Activated B cell treated with CpG ODN at 0.5 μM for 24 hours (primary cell): ENCODE measurements around the gene SETX. TPM values are rescaled to one million over a fixed set of nuclear protein-coding genes. Genes with fewer than 3 reads are reported as not detected.

Source experiments
- ATAC-seq: fragments of 200-7000 bp; cut with Tn5 transposase; one replicate; pipeline ENCODE4 v1.10.0; 2021; ENCODE audit warnings: low read depth, mild to moderate bottlenecking, moderate library complexity
- CTCF ChIA-PET: fragments of 350-600 bp; sonication (Branson Sonifier 250); formaldehyde crosslinking; loops from one replicate; lab custom pipeline; 2021; ENCODE audit warnings: antibody characterized with exemption; lab: Charles Lee
- POLR2A ChIA-PET: fragments of 350-600 bp; sonication (Branson Sonifier 250); formaldehyde crosslinking; loops from one replicate; lab custom pipeline; 2021; ENCODE audit warnings: antibody characterized with exemption; lab: Charles Lee
- DNase-seq: peaks from one replicate; pipeline ENCODE4 v3.0.0; 2022
- H3K27ac Mint-ChIP-seq: one replicate; pipeline ENCODE4 v1.8.0; 2020; ENCODE audit warnings: mixed read lengths
- H3K27me3 Mint-ChIP-seq: one replicate; pipeline ENCODE4 v1.8.0; 2021; ENCODE audit warnings: mixed read lengths
- H3K36me3 Mint-ChIP-seq: one replicate; pipeline ENCODE4 v1.8.0; 2021; ENCODE audit warnings: low read depth, mixed read lengths
- H3K4me1 Mint-ChIP-seq: one replicate; pipeline ENCODE4 v1.8.0; 2021; ENCODE audit warnings: mixed read lengths
- H3K4me3 Mint-ChIP-seq: one replicate; pipeline ENCODE4 v1.8.0; 2020; ENCODE audit warnings: mild to moderate bottlenecking, mixed read lengths
- H3K9me3 Mint-ChIP-seq: one replicate; pipeline ENCODE4 v1.8.0; 2020; ENCODE audit warnings: mixed read lengths
- CTCF ChIP-seq: fragments of 200-600 bp; IDR thresholded peaks from one replicate; pipeline ENCODE4 v1.8.0; 2022; ENCODE audit warnings: antibody characterized with exemption, mild to moderate bottlenecking
- intact Hi-C: fragments of 100-400 bp; cut with micrococcal nuclease; formaldehyde crosslinking; loops from one replicate; pipeline ENCODE4 v1.15.1; 2024
- total RNA-seq: library from RNA; stranded (reverse); gene quantifications from 2 replicates; pipeline ENCODE4 v1.2.3, GENCODE V29; 2022

Gene SETX
- total RNA-seq, 1 donor from 2014 or later: 109 TPM

GRCh38 chr9:132260846-132261245 lies 93.9 kb downstream of the SETX start:
- ATAC-seq: no peak
- ChIA-PET CTCF (interaction anchor here (0.7 to 3.5 kb wide), 4 partner anchors 8 to 246 kb away, joined by 3 to 13 read pairs (median 8); no protein-coding TSS in a partner anchor), POLR2A (interaction anchor here (1.2 kb wide), 1 partner anchor 94 kb away, joined by 3 read pairs; the partner anchor contains the start of gene SETX)
- Mint-ChIP-seq H3K36me3 (peaks cover 44% of the 10 kb centered on the region), H3K4me3 (no peak overlapping the region), H3K4me1 (peaks cover 10% of the 10 kb centered on the region), H3K9me3 (no peaks in the 10 kb centered on the region), H3K27ac (no peak overlapping the region), H3K27me3 (no peaks in the 10 kb centered on the region)
- intact Hi-C loops: no loop called here
- DNase-seq: no peak
- no peak for TF ChIP-seq CTCF

DNA sequence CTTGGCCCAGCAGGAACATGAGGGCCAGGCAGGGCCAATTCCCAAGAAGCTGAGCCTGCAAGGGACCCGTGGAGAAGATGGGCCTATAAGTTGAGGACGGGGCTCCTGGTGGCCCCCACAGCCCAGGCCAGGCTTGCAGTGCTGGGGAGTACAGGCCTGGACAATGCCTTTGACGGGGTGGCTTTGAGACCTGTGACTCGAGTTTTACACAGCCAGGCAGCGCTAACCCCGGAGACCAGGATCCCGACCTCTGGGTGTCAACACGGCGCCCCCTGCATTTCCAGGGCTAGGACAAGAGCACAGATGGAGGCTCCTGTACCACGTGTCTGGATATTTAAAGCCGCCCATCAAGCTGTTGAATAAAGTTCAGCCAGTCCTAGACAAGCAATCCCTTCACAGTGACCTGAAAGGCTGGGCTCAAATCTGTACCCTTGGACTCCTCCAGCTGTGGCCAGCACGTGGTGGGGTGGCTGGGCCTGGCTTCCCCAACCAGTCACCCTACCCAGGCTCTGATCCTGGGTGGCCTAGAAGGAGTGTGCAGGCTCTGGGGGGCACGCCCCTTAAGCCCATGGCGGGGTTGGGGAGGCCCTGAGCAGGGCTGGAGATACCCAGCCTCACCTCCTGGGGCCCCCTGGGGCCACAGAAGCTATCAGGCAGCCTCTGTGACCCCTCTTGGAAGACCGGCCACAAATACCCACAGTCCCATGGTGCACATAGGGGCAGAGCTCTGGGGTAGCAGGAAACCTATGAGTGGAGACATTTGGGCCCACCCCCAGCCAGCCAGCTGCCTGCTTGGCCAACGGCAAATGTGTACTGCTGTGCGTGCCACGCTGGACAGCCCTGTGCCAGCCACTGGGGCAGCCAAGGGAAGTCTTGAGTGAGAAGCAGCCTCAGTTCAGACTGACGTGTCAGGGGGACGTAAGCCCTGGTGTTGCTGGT lies 104.2 kb downstream of the SETX start:
- intact Hi-C loops: no loop called here
- Mint-ChIP-seq H3K27ac (no peak overlapping the region), H3K9me3 (no peaks in the 10 kb centered on the region), H3K4me1 (peaks cover 5% of the 10 kb centered on the region), H3K36me3 (no peaks in the 10 kb centered on the region), H3K4me3 (no peak overlapping the region), H3K27me3 (no peaks in the 10 kb centered on the region)
- no peak for ATAC-seq
- CTCF ChIA-PET: interaction anchor here (1.0 to 5.9 kb wide), 5 partner anchors 8 to 488 kb away, joined by 3 to 58 read pairs (median 5); no protein-coding TSS in a partner anchor
- POLR2A ChIA-PET: interaction anchor here (0.6 kb wide), 1 partner anchor 490 kb away, joined by 14 read pairs; no protein-coding TSS in a partner anchor
- no peak for TF ChIP-seq CTCF
- DNase-seq: no peak

- no peak for DNase-seq
- CTCF ChIA-PET: interaction anchor here (1.0 to 2.0 kb wide), 3 partner anchors 8 to 487 kb away, joined by 3 to 5 read pairs (median 4); no protein-coding TSS in a partner anchor
- H3K4me3 Mint-ChIP-seq: no peak overlapping the region
- no peak for TF ChIP-seq CTCF
- intact Hi-C loops: no loop called here
- peaks cover 5% of the 10 kb centered on the region for H3K4me1 Mint-ChIP-seq
- ATAC-seq: no peak
- POLR2A ChIA-PET: no interaction called here
- H3K27ac Mint-ChIP-seq: no peak overlapping the region
- H3K36me3 Mint-ChIP-seq: no peaks in the 10 kb centered on the region
- H3K9me3 Mint-ChIP-seq: no peaks in the 10 kb centered on the region
- no peaks in the 10 kb centered on the region for H3K27me3 Mint-ChIP-seq
These were observed 105.1 kb downstream of the SETX start for GRCh38 chr9:132249690-132250089.

DNA sequence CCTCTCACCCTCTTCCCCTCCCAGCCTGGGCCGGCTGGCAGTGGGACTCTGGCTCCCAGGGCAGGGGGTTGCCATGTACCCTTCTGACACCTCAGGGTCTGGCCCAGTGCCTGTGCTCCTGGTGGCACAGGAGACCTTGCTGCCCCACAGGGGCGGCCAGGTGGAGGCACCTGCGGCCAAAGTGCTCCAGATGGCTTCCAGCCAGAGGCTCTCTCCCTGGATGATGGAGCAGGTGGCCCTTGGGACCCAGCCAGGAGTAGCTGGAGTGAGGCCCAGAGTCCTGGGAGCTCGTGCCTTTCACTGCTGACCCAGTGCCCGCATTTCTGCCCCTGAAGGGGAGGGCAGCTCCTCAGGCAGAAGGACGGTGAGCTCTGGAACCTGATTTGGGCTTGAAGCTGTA lies 105.7 kb downstream of the SETX start:
- intact Hi-C loops: no loop called here
- POLR2A ChIA-PET: no interaction called here
- TF ChIP-seq CTCF: no peak
- no peaks in the 10 kb centered on the region for H3K9me3 Mint-ChIP-seq
- H3K4me3 Mint-ChIP-seq: no peak overlapping the region
- DNase-seq: no peak
- H3K36me3 Mint-ChIP-seq: no peaks in the 10 kb centered on the region
- no peak overlapping the region for H3K27ac Mint-ChIP-seq
- CTCF ChIA-PET: interaction anchor here (1.0 to 2.0 kb wide), 4 partner anchors 8 to 486 kb away, joined by 3 to 5 read pairs (median 4); no protein-coding TSS in a partner anchor
- no peaks in the 10 kb centered on the region for H3K27me3 Mint-ChIP-seq
- peaks cover 5% of the 10 kb centered on the region for H3K4me1 Mint-ChIP-seq
- no peak for ATAC-seq

- no peaks in the 10 kb centered on the region for H3K9me3 Mint-ChIP-seq
- H3K27ac Mint-ChIP-seq: no peak overlapping the region
- H3K4me1 Mint-ChIP-seq: peaks cover 6% of the 10 kb centered on the region
- no peak for DNase-seq
- H3K36me3 Mint-ChIP-seq: no peaks in the 10 kb centered on the region
- intact Hi-C loops: no loop called here
- no peak for ATAC-seq
- H3K27me3 Mint-ChIP-seq: no peaks in the 10 kb centered on the region
- CTCF ChIA-PET: interaction anchor here (0.8 to 1.2 kb wide), 3 partner anchors 12 to 485 kb away, joined by 3 to 5 read pairs (median 3); no protein-coding TSS in a partner anchor
- POLR2A ChIA-PET: no interaction called here
- no peak for TF ChIP-seq CTCF
- no peak overlapping the region for H3K4me3 Mint-ChIP-seq
These were observed 106.8 kb downstream of the SETX start for GRCh38 chr9:132247942-132248341.
